HepG2 (cell line): ENCODE results near the gene GNG10.
"Not testable (repeated sequence)": the region's sequence is repeated elsewhere in the genome, so short reads cannot be mapped to it uniquely, and the experiment has no call there.

Source experiments
- ATF7 ChIP-seq, 2 experiments: fragments of 450-650 bp in 1 of 2; sonication (generic) in 1 of 2; formaldehyde crosslinking in 1 of 2; IDR thresholded peaks; 2 replicates each; pipeline versions ENCODE4 v1.4.0 to v1.6.1; 2016 to 2020; ENCODE audit warnings: antibody characterized with exemption in 1 of 2, mild to moderate bottlenecking in 1 of 2, missing genetic modification reagents in 1 of 2
- BCLAF1 ChIP-seq: fragments of 450-650 bp; IDR thresholded peaks from 2 replicates; pipeline ENCODE4 v1.6.1; 2017; ENCODE audit warnings: mild to moderate bottlenecking
- CHD2 ChIP-seq: IDR thresholded peaks from 2 replicates; pipeline ENCODE4 v1.6.1; 2011; ENCODE audit warnings: low read depth, low read length, improper control_type of control experiment
- CTCF ChIP-seq: sonication (generic); formaldehyde crosslinking; IDR thresholded peaks from 2 replicates; pipeline ENCODE4 v1.5.0; 2020; ENCODE audit warnings: mild to moderate bottlenecking, missing genetic modification reagents, moderate library complexity
- ETV5 ChIP-seq: IDR thresholded peaks from 2 replicates; pipeline ENCODE4 v1.6.1; 2018; ENCODE audit warnings: missing biosample characterization, missing genetic modification reagents, inconsistent platforms, borderline replicate concordance
- MAX ChIP-seq: IDR thresholded peaks from 2 replicates; pipeline ENCODE4 v1.6.1; 2012; ENCODE audit warnings: inconsistent platforms
- PHF21A ChIP-seq: sonication (generic); formaldehyde crosslinking; IDR thresholded peaks from 2 replicates; pipeline ENCODE4 v1.5.0; 2020; ENCODE audit warnings: mild to moderate bottlenecking, missing genetic modification reagents
- REST ChIP-seq, 2 experiments: IDR thresholded peaks; 2 replicates each; pipeline ENCODE4 v1.6.1; 2011 to 2012; ENCODE audit warnings: low read length in 2 of 2, borderline replicate concordance in 1 of 2, low read depth in 1 of 2, mild to moderate bottlenecking in 1 of 2, moderate library complexity in 1 of 2
- TCF7L2 ChIP-seq: IDR thresholded peaks from 2 replicates; pipeline ENCODE4 v1.6.1; 2011; ENCODE audit warnings: mild to moderate bottlenecking, low read depth, low read length, moderate library complexity
- ZNF160 ChIP-seq: sonication (generic); formaldehyde crosslinking; IDR thresholded peaks from 2 replicates; pipeline ENCODE4 v1.8.0; 2022; ENCODE audit warnings: mild to moderate bottlenecking, inconsistent platforms, missing genetic modification reagents
- ZNF3 ChIP-seq: IDR thresholded peaks from 2 replicates; pipeline ENCODE4 v1.7.0; 2017; ENCODE audit warnings: inconsistent platforms

- not testable (repeated sequence) for TF ChIP-seq ETV5; CHD2; PHF21A (CRISPR knock-in tag); BCLAF1; MAX; ATF7 (IDR thresholded peaks at IDR 0.05); ATF7 (CRISPR knock-in tag; IDR thresholded peaks at IDR 0.05); CTCF (CRISPR knock-in tag); TCF7L2; REST (IDR thresholded peaks at IDR 0.05; ENCODE audit: borderline replicate concordance in 1 of 2, low read depth in 1 of 2, low read length in 2 of 2); ZNF3 (CRISPR knock-in tag); ZNF160 (CRISPR knock-in tag)
These were observed 44.1 kb upstream of the GNG10 start for GRCh38 chr9:111617349-111617748.
